Muscle layer of colon (tissue), 2 donors: ENCODE results near the gene ELF5.

Experiments
- H3K27ac ChIP-seq: one replicate; pipeline ENCODE4 v1.7.0; 2013; ENCODE audit warnings: low read depth, mild to moderate bottlenecking, low read length, moderate library complexity
- H3K27me3 ChIP-seq, 2 donors: one replicate each; pipeline ENCODE4 v1.7.0; 2013; ENCODE audit warnings: low read length in 2 of 2, mild to moderate bottlenecking in 2 of 2; ENCODE audit not compliant: insufficient read depth in 2 of 2, control insufficient read depth in 1 of 2
- H3K36me3 ChIP-seq: one replicate; pipeline ENCODE4 v1.7.0; 2013; ENCODE audit warnings: mild to moderate bottlenecking, low read length; ENCODE audit not compliant: insufficient read depth
- H3K4me1 ChIP-seq: one replicate; pipeline ENCODE4 v1.7.0; 2013; ENCODE audit warnings: mild to moderate bottlenecking, low read length; ENCODE audit not compliant: insufficient read depth
- H3K4me3 ChIP-seq, 2 donors: one replicate each; pipeline ENCODE4 v1.7.0; 2013; ENCODE audit warnings: low read length in 2 of 2, low read depth in 1 of 2, mild to moderate bottlenecking in 1 of 2, moderate library complexity in 1 of 2
- H3K9ac ChIP-seq: one replicate; pipeline ENCODE4 v1.7.0; 2013; ENCODE audit warnings: low read length
- H3K9me3 ChIP-seq: one replicate; pipeline ENCODE4 v1.7.0; 2013; ENCODE audit warnings: mild to moderate bottlenecking, low read length
- donor health status: abdominal sarcoma.
- donor health status: Adenocarcinoma of cecum.

ELF5 gene

GRCh38 chr11:34461215-34461614, 52.4 kb downstream of the ELF5 start:
- Histone ChIP-seq H3K27ac (no peak overlapping the region), H3K4me1 (no peaks in the 10 kb centered on the region), H3K27me3 (no peaks in the 10 kb centered on the region), H3K36me3 (peaks cover 85% of the 10 kb centered on the region), H3K4me3 (no peak overlapping the region), H3K9ac (no peak overlapping the region), H3K9me3 (no peaks in the 10 kb centered on the region)

- Histone ChIP-seq H3K4me3 (no peak overlapping the region), H3K36me3 (peaks cover 82% of the 10 kb centered on the region), H3K9me3 (no peaks in the 10 kb centered on the region), H3K4me1 (no peaks in the 10 kb centered on the region), H3K27me3 (no peaks in the 10 kb centered on the region), H3K9ac (no peak overlapping the region), H3K27ac (no peak overlapping the region)
These were observed 53.3 kb downstream of the ELF5 start for GRCh38 chr11:34460278-34460677.

DNA sequence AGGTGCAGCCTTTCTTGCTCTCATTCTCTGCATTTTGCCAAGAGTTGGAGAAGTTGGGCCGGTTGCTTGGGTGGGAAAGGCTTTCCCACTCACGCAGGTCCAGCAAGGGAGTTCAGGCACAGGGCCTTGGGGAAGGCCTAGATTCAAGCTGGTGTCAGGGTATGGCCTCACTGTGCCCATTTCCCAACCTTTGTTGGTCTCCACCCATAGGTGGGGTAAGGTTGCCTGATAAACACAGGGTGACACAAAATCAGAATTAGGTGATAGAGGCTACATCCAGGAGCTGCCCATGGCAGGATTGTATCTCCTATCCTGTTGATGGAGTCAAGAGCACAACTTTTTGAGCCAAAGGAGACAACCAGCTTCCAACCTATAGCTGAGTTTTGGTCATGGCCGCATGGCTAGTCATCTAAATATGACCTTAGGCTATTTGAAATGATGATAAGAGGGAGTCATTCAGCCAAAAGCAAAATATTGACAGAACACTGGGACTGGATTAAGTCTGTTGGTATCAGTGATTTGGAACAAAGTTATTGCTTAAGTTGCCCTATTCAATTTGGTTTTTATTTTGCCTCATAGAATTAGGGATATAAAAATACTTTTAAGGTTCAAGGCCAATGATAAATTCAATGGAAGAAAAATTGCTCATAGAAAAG, 54.0 kb downstream of the ELF5 start:
- Histone ChIP-seq H3K27me3 (no peaks in the 10 kb centered on the region), H3K9me3 (no peaks in the 10 kb centered on the region), H3K9ac (no peak overlapping the region), H3K27ac (no peak overlapping the region), H3K4me3 (no peak overlapping the region), H3K36me3 (peaks cover 80% of the 10 kb centered on the region), H3K4me1 (no peaks in the 10 kb centered on the region)

DNA sequence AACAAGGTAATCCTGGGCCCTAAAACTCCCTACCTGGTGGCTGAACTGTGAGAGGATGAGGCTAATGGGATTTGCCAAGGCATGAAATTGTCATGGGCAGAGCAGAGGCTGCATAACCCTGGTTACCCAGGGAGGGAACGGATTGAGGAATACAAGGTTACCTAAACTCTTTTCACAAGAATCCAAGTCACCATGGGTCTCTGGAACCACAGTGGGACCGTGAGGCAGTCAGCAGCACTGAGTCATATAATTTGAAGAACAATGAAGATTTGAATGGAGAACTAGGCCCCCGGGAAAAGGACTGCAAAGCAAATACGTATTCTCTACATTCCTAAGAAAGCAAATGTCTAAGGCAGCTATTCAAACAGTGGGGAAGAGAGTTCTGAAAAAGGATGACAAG, 55.1 kb downstream of the ELF5 start:
- H3K36me3 ChIP-seq = peaks cover 79% of the 10 kb centered on the region
- H3K4me1 ChIP-seq = no peaks in the 10 kb centered on the region
- no peaks in the 10 kb centered on the region for H3K27me3 ChIP-seq
- H3K9ac ChIP-seq = no peak overlapping the region
- no peak overlapping the region for H3K4me3 ChIP-seq
- H3K9me3 ChIP-seq = no peaks in the 10 kb centered on the region
- H3K27ac ChIP-seq = no peak overlapping the region

- no peaks in the 10 kb centered on the region for H3K4me1 ChIP-seq
- peaks cover 79% of the 10 kb centered on the region for H3K36me3 ChIP-seq
- H3K27me3 ChIP-seq = no peaks in the 10 kb centered on the region
- no peaks in the 10 kb centered on the region for H3K9me3 ChIP-seq
- no peak overlapping the region for H3K9ac ChIP-seq
- H3K4me3 ChIP-seq = no peak overlapping the region
- H3K27ac ChIP-seq = no peak overlapping the region
These were observed 56.0 kb downstream of the ELF5 start for GRCh38 chr11:34457607-34458006.

GRCh38 chr11:34454308-34455032, 59.1 kb downstream of the ELF5 start:
- no peaks in the 10 kb centered on the region for H3K4me1 ChIP-seq
- H3K27ac ChIP-seq = no peak overlapping the region
- no peaks in the 10 kb centered on the region for H3K9me3 ChIP-seq
- no peak overlapping the region for H3K4me3 ChIP-seq
- no peaks in the 10 kb centered on the region for H3K27me3 ChIP-seq
- peaks cover 84% of the 10 kb centered on the region for H3K36me3 ChIP-seq
- H3K9ac ChIP-seq = no peak overlapping the region

DNA sequence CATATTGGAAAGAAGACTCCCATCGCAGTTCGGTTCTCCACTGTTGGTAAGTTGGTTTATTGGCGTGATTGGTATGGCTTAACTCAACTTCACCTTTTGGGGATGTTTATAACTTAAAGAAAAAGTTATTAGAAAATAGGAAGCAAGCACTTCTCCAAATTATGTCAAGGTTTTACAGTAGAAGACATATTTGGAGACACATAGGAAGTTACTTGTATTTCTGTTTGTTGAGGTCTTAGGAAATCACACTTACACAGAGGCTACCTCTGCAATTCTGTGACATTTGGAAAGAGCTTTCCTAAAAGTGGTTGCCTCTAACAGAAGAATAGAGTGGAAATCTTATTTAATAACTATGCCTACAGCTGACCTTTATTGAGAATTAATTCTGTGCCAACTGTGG, 62.5 kb downstream of the ELF5 start:
- H3K27ac ChIP-seq = no peak overlapping the region
- no peak overlapping the region for H3K4me3 ChIP-seq
- H3K27me3 ChIP-seq = no peaks in the 10 kb centered on the region
- H3K36me3 ChIP-seq = peaks cover 63% of the 10 kb centered on the region
- H3K4me1 ChIP-seq = peaks cover 6% of the 10 kb centered on the region
- H3K9me3 ChIP-seq = no peaks in the 10 kb centered on the region
- no peak overlapping the region for H3K9ac ChIP-seq

DNA sequence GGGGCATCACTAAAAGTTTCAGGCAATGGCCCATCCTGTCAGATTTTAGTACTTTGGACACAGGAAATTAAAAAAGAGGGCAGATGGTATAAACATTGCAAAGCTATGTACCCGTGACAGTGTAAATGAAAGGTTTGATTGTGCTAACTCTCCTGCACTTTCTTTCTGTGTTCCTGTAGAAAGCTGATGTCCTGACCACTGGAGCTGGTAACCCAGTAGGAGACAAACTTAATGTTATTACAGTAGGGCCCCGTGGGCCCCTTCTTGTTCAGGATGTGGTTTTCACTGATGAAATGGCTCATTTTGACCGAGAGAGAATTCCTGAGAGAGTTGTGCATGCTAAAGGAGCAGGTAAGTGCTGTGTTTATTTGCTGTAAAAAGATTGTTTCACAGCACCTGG, 64.6 kb downstream of the ELF5 start:
- no peaks in the 10 kb centered on the region for H3K27me3 ChIP-seq
- H3K27ac ChIP-seq = no peak overlapping the region
- H3K4me1 ChIP-seq = peaks cover 12% of the 10 kb centered on the region
- no peaks in the 10 kb centered on the region for H3K9me3 ChIP-seq
- no peak overlapping the region for H3K4me3 ChIP-seq
- no peak overlapping the region for H3K9ac ChIP-seq
- H3K36me3 ChIP-seq = peaks cover 48% of the 10 kb centered on the region

DNA sequence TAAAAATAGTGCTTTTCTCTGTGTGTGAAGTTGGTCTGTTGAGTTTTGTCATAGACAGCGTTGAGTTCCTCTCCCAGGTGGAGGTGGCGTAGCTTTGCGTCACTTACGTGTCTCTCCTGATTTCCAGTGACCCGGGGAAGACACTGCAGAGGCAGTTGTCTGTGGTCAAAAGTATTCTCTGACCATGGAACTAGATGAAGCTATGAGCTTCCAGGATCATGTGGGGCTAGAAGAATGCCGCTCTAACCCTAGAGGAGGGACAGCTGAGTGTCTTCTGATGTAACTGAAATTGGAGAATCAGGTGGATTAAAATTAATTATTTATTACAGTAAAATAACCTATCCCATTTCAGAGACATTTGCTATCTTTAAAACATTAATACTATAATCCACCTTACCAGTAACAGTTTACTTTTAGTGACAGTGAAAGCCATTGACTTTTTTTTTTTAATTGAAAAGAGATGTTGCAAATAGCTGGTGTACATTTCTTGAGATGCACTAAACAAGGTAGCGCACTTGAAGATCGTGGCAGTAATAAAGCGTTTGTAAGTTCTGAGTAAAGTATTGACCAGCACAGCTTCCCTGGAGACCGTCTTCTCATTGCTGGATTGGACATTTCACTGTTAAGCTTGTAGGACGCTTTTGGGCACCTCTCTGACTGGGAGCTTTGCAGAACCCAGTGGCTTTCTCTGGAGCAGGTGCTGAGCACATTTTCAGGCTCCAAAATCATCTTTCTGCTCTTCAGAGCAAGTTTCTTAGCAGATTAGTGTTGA, 65.2 kb downstream of the ELF5 start:
- no peaks in the 10 kb centered on the region for H3K27me3 ChIP-seq
- H3K9ac ChIP-seq = no peak overlapping the region

DNA sequence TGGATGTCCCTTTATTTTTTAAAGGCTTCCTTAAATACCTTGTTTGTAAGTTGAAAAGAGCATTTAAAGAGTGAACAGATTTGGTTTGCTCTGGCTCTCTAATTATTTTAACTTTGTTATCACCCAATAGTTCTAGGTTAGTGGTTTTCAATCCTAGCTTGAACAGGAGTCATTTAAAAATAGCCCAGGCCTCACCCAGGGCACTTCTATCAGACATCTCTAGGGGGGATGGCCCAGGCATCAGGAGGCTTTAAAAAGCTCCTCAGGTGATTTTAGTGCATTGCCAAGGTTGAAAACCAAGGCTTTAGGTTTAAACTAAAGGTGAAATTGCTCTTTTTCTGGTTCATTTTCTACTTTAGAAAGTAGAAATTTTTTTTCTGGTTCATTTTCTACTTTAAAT, 66.5 kb downstream of the ELF5 start:
- peaks cover 29% of the 10 kb centered on the region for H3K36me3 ChIP-seq
- H3K4me1 ChIP-seq = peaks cover 20% of the 10 kb centered on the region
- H3K27me3 ChIP-seq = no peaks in the 10 kb centered on the region
- H3K9ac ChIP-seq = no peak overlapping the region
- H3K4me3 ChIP-seq = no peak overlapping the region
- no peaks in the 10 kb centered on the region for H3K9me3 ChIP-seq
- H3K27ac ChIP-seq = no peak overlapping the region

More for the DNA sequence above, 65.2 kb downstream of the ELF5 start:
- Histone ChIP-seq H3K9me3 (no peaks in the 10 kb centered on the region), H3K4me1 (peaks cover 12% of the 10 kb centered on the region), H3K27ac (no peak overlapping the region), H3K4me3 (no peak overlapping the region), H3K36me3 (peaks cover 43% of the 10 kb centered on the region)

- no peaks in the 10 kb centered on the region for H3K27me3 ChIP-seq
- no peak overlapping the region for H3K9ac ChIP-seq
- peaks cover 23% of the 10 kb centered on the region for H3K36me3 ChIP-seq
- H3K4me3 ChIP-seq = no peak overlapping the region
- H3K9me3 ChIP-seq = no peaks in the 10 kb centered on the region
- H3K27ac ChIP-seq = no peak overlapping the region
- peaks cover 20% of the 10 kb centered on the region for H3K4me1 ChIP-seq
These were observed 67.2 kb downstream of the ELF5 start for GRCh38 chr11:34446386-34446785.
